HT-29 (cell line): ENCODE measurements around the gene SOAT1. TPM values are rescaled to one million over a fixed set of nuclear protein-coding genes. Genes with fewer than 3 reads are reported as not detected.

Experiments
- DNase-seq: peaks from one replicate; pipeline ENCODE4 v3.0.0-alpha.2; 2015; ENCODE audit warnings: low spot score
- total RNA-seq: library from RNA; depleted of rRNA; stranded (reverse); fragments of >200 nt; shearing (Covaris generic); gene quantifications from 2 replicates; pipeline ENCODE4 v1.2.3, GENCODE V29; 2014

SOAT1 gene
- total RNA-seq, 1 experiment from 2014 or later = 0.74 TPM

- no peak for DNase-seq
Observed at GRCh38 chr1:179303200-179303785, 9.7 kb downstream of the SOAT1 start.

GRCh38 chr1:179305450-179305849 lies 11.9 kb downstream of the SOAT1 start:
- DNase-seq = no peak

- DNase-seq = no peak
Observed at GRCh38 chr1:179310291-179310690, 16.7 kb downstream of the SOAT1 start.

GRCh38 chr1:179310721-179311120 lies 17.1 kb downstream of the SOAT1 start:
- no peak for DNase-seq

GRCh38 chr1:179311149-179311700 lies 17.6 kb downstream of the SOAT1 start:
- DNase-seq = no peak

GRCh38 chr1:179313004-179313403 lies 19.4 kb downstream of the SOAT1 start:
- DNase-seq = no peak

GRCh38 chr1:179314928-179315327 lies 21.3 kb downstream of the SOAT1 start:
- DNase-seq = no peak

- no peak for DNase-seq
Observed at GRCh38 chr1:179318491-179318890, 24.9 kb downstream of the SOAT1 start.

GRCh38 chr1:179321533-179322216 lies 28.1 kb downstream of the SOAT1 start:
- no peak for DNase-seq

GRCh38 chr1:179322557-179322956 lies 29.0 kb downstream of the SOAT1 start:
- no peak for DNase-seq

- no peak for DNase-seq
Observed at GRCh38 chr1:179323436-179323835, 29.8 kb downstream of the SOAT1 start.

- DNase-seq = no peak
Observed at GRCh38 chr1:179325836-179326235, 32.2 kb downstream of the SOAT1 start.

GRCh38 chr1:179326746-179327145 lies 33.1 kb downstream of the SOAT1 start:
- no peak for DNase-seq

- no peak for DNase-seq
Observed at GRCh38 chr1:179327196-179327595, 33.6 kb downstream of the SOAT1 start.

GRCh38 chr1:179327679-179328078 lies 34.1 kb downstream of the SOAT1 start:
- DNase-seq = no peak

GRCh38 chr1:179329862-179330261 lies 36.3 kb downstream of the SOAT1 start:
- DNase-seq = no peak

- DNase-seq = no peak
Observed at GRCh38 chr1:179334440-179334839, 40.8 kb downstream of the SOAT1 start.

GRCh38 chr1:179337288-179337687 lies 43.7 kb downstream of the SOAT1 start:
- DNase-seq = no peak

GRCh38 chr1:179337942-179338560 lies 44.5 kb downstream of the SOAT1 start:
- no peak for DNase-seq

GRCh38 chr1:179340918-179341317 lies 47.3 kb downstream of the SOAT1 start:
- DNase-seq = no peak

GRCh38 chr1:179341943-179342547 lies 48.4 kb downstream of the SOAT1 start:
- no peak for DNase-seq

GRCh38 chr1:179342740-179343404 lies 49.3 kb downstream of the SOAT1 start:
- no peak for DNase-seq
